GM12878 (cell line): ENCODE data around the gene NXN. TPM values are rescaled to one million over a fixed set of nuclear protein-coding genes. Genes with fewer than 3 reads are reported as not detected.

Source experiments
- BCL3 ChIP-seq: IDR thresholded peaks from 2 replicates; pipeline ENCODE4 v1.6.1; 2011; ENCODE audit warnings: borderline replicate concordance, low read depth, mild to moderate bottlenecking, moderate library complexity, low read length; ENCODE audit not compliant: insufficient read depth, poor library complexity, severe bottlenecking
- CBFB ChIP-seq: IDR thresholded peaks from 2 replicates; pipeline ENCODE4 v1.6.1; 2016; ENCODE audit warnings: antibody characterized with exemption, low read depth
- CHD1 ChIP-seq: IDR thresholded peaks from 2 replicates; pipeline ENCODE4 v1.6.1; 2012; ENCODE audit warnings: low read depth, low read length, improper control_type of control experiment
- CTCF ChIP-seq, 3 experiments: IDR thresholded peaks in 2 of 3; conservative IDR thresholded peaks in 1 of 3; 2 replicates each; pipeline ENCODE4 v1.5.1; 2011; ENCODE audit warnings: low read depth in 3 of 3, low read length in 3 of 3, mild to moderate bottlenecking in 3 of 3, control low read depth in 2 of 3, moderate library complexity in 2 of 3, inconsistent platforms in 1 of 3, mixed read lengths in 1 of 3; ENCODE audit not compliant: control insufficient read depth in 2 of 3, insufficient read depth in 1 of 3; ENCODE audit errors: extremely low read depth in 1 of 3
- ESRRA ChIP-seq: IDR thresholded peaks from 2 replicates; pipeline ENCODE4 v1.6.1; 2012; ENCODE audit warnings: mild to moderate bottlenecking, low read length, improper control_type of control experiment
- IRF3 ChIP-seq: fragments of 450-650 bp; IDR thresholded peaks from 2 replicates; pipeline ENCODE4 v1.6.1; 2014; ENCODE audit warnings: mild to moderate bottlenecking
- LARP7 ChIP-seq: fragments of 450-650 bp; IDR thresholded peaks from 2 replicates; pipeline ENCODE4 v1.6.1; 2017; ENCODE audit warnings: mild to moderate bottlenecking
- MEF2A ChIP-seq: IDR thresholded peaks from 2 replicates; pipeline ENCODE4 v1.6.1; 2011; ENCODE audit warnings: low read depth, mild to moderate bottlenecking, low read length, moderate library complexity; ENCODE audit not compliant: insufficient read depth
- SIX5 ChIP-seq: IDR thresholded peaks from 2 replicates; pipeline ENCODE4 v1.6.1; 2011; ENCODE audit warnings: mild to moderate bottlenecking, low read depth, low read length, moderate library complexity; ENCODE audit not compliant: severe bottlenecking
- STAT1 ChIP-seq: fragments of 450-650 bp; conservative IDR thresholded peaks from 2 replicates; pipeline ENCODE4 v1.6.1; 2014; ENCODE audit warnings: antibody characterized with exemption, mild to moderate bottlenecking
- TCF12 ChIP-seq: IDR thresholded peaks from 2 replicates; pipeline ENCODE4 v1.6.1; 2011; ENCODE audit warnings: low read depth, mild to moderate bottlenecking, low read length
- USF1 ChIP-seq: IDR thresholded peaks from 2 replicates; pipeline ENCODE4 v1.6.1; 2011; ENCODE audit warnings: borderline replicate concordance, low read depth, mild to moderate bottlenecking, moderate library complexity, mixed read lengths, low read length; ENCODE audit not compliant: insufficient read depth; ENCODE audit errors: extremely low read length
- ZBED1 ChIP-seq: IDR thresholded peaks from 2 replicates; pipeline ENCODE4 v1.6.1; 2016; ENCODE audit warnings: borderline replicate concordance
- ZNF592 ChIP-seq: fragments of 450-650 bp; IDR thresholded peaks from 2 replicates; pipeline ENCODE4 v1.6.1; 2017; ENCODE audit warnings: mild to moderate bottlenecking, moderate library complexity
- polyA plus RNA-seq, 11 experiments: library from polyadenylated mRNA; depleted of rRNA in 4 of 11; unstranded in 6 of 11; stranded (reverse) in 5 of 11; fragments of >200 nt; fragmentation: Nextera tagmentation in 4 of 11; fragmentation: Illumina TruSeq in 1 of 11; extraction: Ambion mirVana in 4 of 11; extraction: Trizol in 1 of 11; gene quantifications; 1 replicate in 1 of 11; 2 replicates in 10 of 11; pipeline versions ENCODE4 v1.2.1 to v1.2.3, GENCODE V29; 2011 to 2016; ENCODE audit warnings: inconsistent platforms in 2 of 11, missing spikeins in 2 of 11, low read depth in 1 of 11
- total RNA-seq, 4 experiments: library from RNA; depleted of rRNA in 3 of 4; stranded (reverse); fragments of >200 nt in 3 of 4; fragmentation: Illumina TruSeq in 1 of 4; extraction: Trizol in 1 of 4; gene quantifications; 2 replicates each; pipeline versions ENCODE4 v1.2.1 to v1.2.3, GENCODE V29; 2013 to 2021

The NXN gene
- total and polyA plus RNA-seq, 10 of the 15 experiments (the other 5 are each of a cell fraction or from before 2014, with no cell fraction given) = 0.04 to 1.2 (median 0.30) TPM

GRCh38 chr17:979539-980405, at the start of gene NXN (continued):
- no peak for TF ChIP-seq ZNF592
- TF ChIP-seq STAT1 = no peak
- TF ChIP-seq IRF3 = no peak
- no peak for TF ChIP-seq CHD1
- 0 out of 2 replicates have a peak, but pooled peaks have one; percentile 21 for TF ChIP-seq TCF12
- no peak for TF ChIP-seq ZBED1
- no peak; a peak in 1 of 6 replicates for TF ChIP-seq CTCF (IDR thresholded peaks at IDR 0.05 in 2 of 3, conservative IDR thresholded peaks at IDR 0.05 in 1 of 3; ENCODE audit: control insufficient read depth in 2 of 3, extremely low read depth in 1 of 3, insufficient read depth in 1 of 3, low read depth in 3 of 3, low read length in 3 of 3)
- no peak for TF ChIP-seq USF1
- no peak for TF ChIP-seq SIX5
- no peak for TF ChIP-seq CBFB
- no peak for TF ChIP-seq ESRRA
- peak; percentile 72; the same call in 1 of the 2 replicates for TF ChIP-seq LARP7
- no peak for TF ChIP-seq BCL3
- TF ChIP-seq MEF2A = no peak
